Erythroblast (primary cell): ENCODE measurements around the gene PRTFDC1.
"Not testable (repeated sequence)": the region's sequence is repeated elsewhere in the genome, so short reads cannot be mapped to it uniquely, and the experiment has no call there.

ENCODE experiments used
- DNase-seq, 2 experiments: peaks; one replicate each; lab custom pipeline; 2025; lab: John Stamatoyannopoulos, UW
- GATA1 ChIP-seq: IDR thresholded peaks from 2 replicates; pipeline ENCODE4 v1.6.1; 2011; ENCODE audit warnings: low read depth, mild to moderate bottlenecking, control low read depth, low read length, moderate library complexity
- POLR2A ChIP-seq: IDR thresholded peaks from 2 replicates; pipeline ENCODE4 v1.6.1; 2011; ENCODE audit warnings: mild to moderate bottlenecking, low read length

Gene PRTFDC1

GRCh38 chr10:24981161-24981710 is 28.8 kb upstream of the PRTFDC1 start:
- DNase-seq = no peak
- TF ChIP-seq GATA1 (no peak), POLR2A (no peak)

- TF ChIP-seq POLR2A (no peak), GATA1 (no peak)
- no peak for DNase-seq
Measured at GRCh38 chr10:24979685-24980084, 27.3 kb upstream of the PRTFDC1 start.

GRCh38 chr10:24974976-24975375 is 22.6 kb upstream of the PRTFDC1 start:
- DNase-seq = no peak
- TF ChIP-seq POLR2A (no peak), GATA1 (no peak)

- TF ChIP-seq POLR2A = no peak
- TF ChIP-seq GATA1 = no peak
- no peak for DNase-seq
Measured at GRCh38 chr10:24973163-24973562, 20.8 kb upstream of the PRTFDC1 start.

- DNase-seq = no peak
- TF ChIP-seq GATA1 (no peak), POLR2A (no peak)
Measured at GRCh38 chr10:24971374-24971773, 19.0 kb upstream of the PRTFDC1 start.

GRCh38 chr10:24969841-24970281 is 17.5 kb upstream of the PRTFDC1 start:
- DNase-seq = no peak
- TF ChIP-seq GATA1 (no peak), POLR2A (no peak)

- not testable (repeated sequence) for DNase-seq
Measured at GRCh38 chr10:24968951-24969350, 16.5 kb upstream of the PRTFDC1 start.

- TF ChIP-seq GATA1 (no peak), POLR2A (no peak)
- DNase-seq = no peak
Measured at GRCh38 chr10:24968349-24968748, 15.9 kb upstream of the PRTFDC1 start.

GRCh38 chr10:24966962-24967481 is 14.6 kb upstream of the PRTFDC1 start:
- DNase-seq = no peak
- TF ChIP-seq GATA1 (no peak), POLR2A (no peak)

- TF ChIP-seq POLR2A (no peak), GATA1 (no peak)
- DNase-seq = no peak
Measured at GRCh38 chr10:24965051-24965450, 12.6 kb upstream of the PRTFDC1 start.

- no peak for DNase-seq
- TF ChIP-seq POLR2A = no peak
- TF ChIP-seq GATA1 = no peak
Measured at GRCh38 chr10:24963521-24964041, 11.2 kb upstream of the PRTFDC1 start.

GRCh38 chr10:24962995-24963394 is 10.6 kb upstream of the PRTFDC1 start:
- DNase-seq = no peak
- TF ChIP-seq POLR2A (no peak), GATA1 (no peak)

- DNase-seq = no peak
- no peak for TF ChIP-seq POLR2A
- TF ChIP-seq GATA1 = no peak
Measured at GRCh38 chr10:24961582-24961981, 9.2 kb upstream of the PRTFDC1 start.

- no peak for DNase-seq
- no peak for TF ChIP-seq GATA1
- no peak for TF ChIP-seq POLR2A
Measured at GRCh38 chr10:24959382-24959730, 7.0 kb upstream of the PRTFDC1 start.

GRCh38 chr10:24958721-24959381 is 6.4 kb upstream of the PRTFDC1 start:
- no peak for TF ChIP-seq GATA1
- no peak for TF ChIP-seq POLR2A

More at GRCh38 chr10:24958721-24959381, 6.4 kb upstream of the PRTFDC1 start:
- DNase-seq = no peak
